H9 (cell line): ENCODE measurements around the gene CACNB4. TPM values are rescaled to one million over a fixed set of nuclear protein-coding genes. Genes with fewer than 3 reads are reported as not detected.

Experiments used
- DNase-seq: peaks from one replicate; pipeline ENCODE4 v3.0.0-alpha.2; 2017
- H2AFZ ChIP-seq: one replicate; pipeline ENCODE4 v1.6.1; 2013; ENCODE audit warnings: mild to moderate bottlenecking, low read length, control low read depth, moderate library complexity
- H2AK5ac ChIP-seq: 2 replicates; pipeline ENCODE4 v1.6.1; 2013; ENCODE audit warnings: low read length, control low read depth, mixed read lengths; ENCODE audit not compliant: insufficient read length
- H2BK120ac ChIP-seq: one replicate; pipeline ENCODE4 v1.6.1; 2013; ENCODE audit warnings: low read depth, mild to moderate bottlenecking, low read length, control low read depth, inconsistent platforms; ENCODE audit not compliant: poor library complexity, severe bottlenecking
- H2BK12ac ChIP-seq: 2 replicates; pipeline ENCODE4 v1.6.1; 2013; ENCODE audit warnings: low read length, control low read depth, mixed read lengths, low read depth; ENCODE audit not compliant: insufficient read length
- H2BK15ac ChIP-seq: 2 replicates; pipeline ENCODE4 v1.6.1; 2013; ENCODE audit warnings: low read depth, low read length, control low read depth
- H2BK20ac ChIP-seq: one replicate; pipeline ENCODE4 v1.6.1; 2013; ENCODE audit warnings: low read depth, mild to moderate bottlenecking, low read length, control low read depth, inconsistent platforms; ENCODE audit not compliant: poor library complexity, severe bottlenecking
- H2BK5ac ChIP-seq: 2 replicates; pipeline ENCODE4 v1.6.1; 2013; ENCODE audit warnings: low read length, control low read depth, mixed read lengths; ENCODE audit not compliant: insufficient read length
- H3K14ac ChIP-seq: 2 replicates; pipeline ENCODE4 v1.6.1; 2013; ENCODE audit warnings: low read length, control low read depth; ENCODE audit not compliant: insufficient read depth
- H3K18ac ChIP-seq: 2 replicates; pipeline ENCODE4 v1.6.1; 2013; ENCODE audit warnings: low read depth, mild to moderate bottlenecking, mixed read lengths, low read length, control low read depth; ENCODE audit not compliant: insufficient read length
- H3K23ac ChIP-seq: 2 replicates; pipeline ENCODE4 v1.6.1; 2013; ENCODE audit warnings: low read length, control low read depth, mixed read lengths, low read depth; ENCODE audit not compliant: insufficient read length
- H3K23me2 ChIP-seq: 2 replicates; pipeline ENCODE4 v1.6.1; 2013; ENCODE audit warnings: low read depth, mild to moderate bottlenecking, mixed read lengths, low read length, control low read depth; ENCODE audit not compliant: insufficient read length, poor library complexity, severe bottlenecking
- H3K27ac ChIP-seq: 2 replicates; pipeline ENCODE4 v1.5.1; 2013; ENCODE audit warnings: low read length, control low read depth, mixed read lengths, low read depth; ENCODE audit not compliant: insufficient read length
- H3K27me3 ChIP-seq: 2 replicates; pipeline ENCODE4 v1.6.1; 2013; ENCODE audit warnings: low read length, control low read depth, inconsistent platforms; ENCODE audit not compliant: insufficient read depth
- H3K4ac ChIP-seq: 2 replicates; pipeline ENCODE4 v1.6.1; 2013; ENCODE audit warnings: low read depth, mild to moderate bottlenecking, control low read depth, inconsistent platforms, low read length, moderate library complexity
- H3K4me1 ChIP-seq: 2 replicates; pipeline ENCODE4 v1.6.1; 2013; ENCODE audit warnings: low read length, control low read depth, inconsistent platforms; ENCODE audit not compliant: insufficient read depth
- H3K4me2 ChIP-seq: 2 replicates; pipeline ENCODE4 v1.6.1; 2013; ENCODE audit warnings: low read length, control low read depth, mixed read lengths; ENCODE audit not compliant: insufficient read length, insufficient read depth
- H3K56ac ChIP-seq: 2 replicates; pipeline ENCODE4 v1.6.1; 2013; ENCODE audit warnings: low read depth, mild to moderate bottlenecking, mixed read lengths, low read length, control low read depth; ENCODE audit not compliant: insufficient read length
- H3K79me1 ChIP-seq: 2 replicates; pipeline ENCODE4 v1.6.1; 2013; ENCODE audit warnings: low read depth, mild to moderate bottlenecking, moderate library complexity, low read length, control low read depth, inconsistent platforms; ENCODE audit not compliant: insufficient read depth, poor library complexity, severe bottlenecking
- H3K79me2 ChIP-seq: 2 replicates; pipeline ENCODE4 v1.6.1; 2013; ENCODE audit warnings: low read length, control low read depth, inconsistent platforms; ENCODE audit not compliant: insufficient read depth
- H3K9ac ChIP-seq: 2 replicates; pipeline ENCODE4 v1.6.1; 2013; ENCODE audit warnings: low read length, control low read depth, mixed read lengths; ENCODE audit not compliant: insufficient read length; ENCODE audit errors: extremely low read depth
- H3K9me3 ChIP-seq: one replicate; pipeline ENCODE4 v1.6.1; 2013; ENCODE audit warnings: low read depth, low read length, inconsistent platforms; ENCODE audit not compliant: control insufficient read depth
- H3T11ph ChIP-seq: one replicate; pipeline ENCODE4 v1.6.1; 2013; ENCODE audit warnings: mild to moderate bottlenecking, low read length, control low read depth, inconsistent platforms
- H4K20me1 ChIP-seq: one replicate; pipeline ENCODE4 v1.6.1; 2013; ENCODE audit not compliant: control insufficient read depth, insufficient read length, insufficient read depth
- H4K5ac ChIP-seq: 2 replicates; pipeline ENCODE4 v1.6.1; 2013; ENCODE audit warnings: low read depth, mild to moderate bottlenecking, mixed read lengths, low read length, control low read depth; ENCODE audit not compliant: insufficient read length
- H4K8ac ChIP-seq: replicated peaks from 2 replicates; pipeline ENCODE4 v1.6.1; 2013; ENCODE audit warnings: low read length, control low read depth, mixed read lengths, low read depth; ENCODE audit not compliant: insufficient read length
- H4K91ac ChIP-seq: 2 replicates; pipeline ENCODE4 v1.6.1; 2013; ENCODE audit warnings: low read depth, mild to moderate bottlenecking, moderate library complexity, mixed read lengths, low read length, control low read depth; ENCODE audit not compliant: insufficient read length
- H3K27ac Mint-ChIP-seq, 3 experiments: 2 replicates in 2 of 3; 3 replicates in 1 of 3; pipeline ENCODE4 v1.8.0; 2020 to 2021; ENCODE audit warnings: mixed read lengths in 3 of 3, mild to moderate bottlenecking in 1 of 3, moderate library complexity in 1 of 3
- H3K27me3 Mint-ChIP-seq: 2 replicates; pipeline ENCODE4 v1.8.0; 2021; ENCODE audit warnings: low read depth, mild to moderate bottlenecking, moderate library complexity, mixed read lengths
- H3K36me3 Mint-ChIP-seq, 3 experiments: 2 replicates in 2 of 3; 3 replicates in 1 of 3; pipeline ENCODE4 v1.8.0; 2020 to 2021; ENCODE audit warnings: low read depth in 3 of 3, mixed read lengths in 3 of 3; ENCODE audit not compliant: insufficient read depth in 1 of 3
- H3K4me1 Mint-ChIP-seq, 2 experiments: 2 replicates each; pipeline ENCODE4 v1.8.0; 2020; ENCODE audit warnings: mixed read lengths in 2 of 2
- H3K4me3 Mint-ChIP-seq, 2 experiments: 2 replicates in 1 of 2; 3 replicates in 1 of 2; pipeline ENCODE4 v1.8.0; 2020 to 2021; ENCODE audit warnings: mild to moderate bottlenecking in 2 of 2, mixed read lengths in 2 of 2, moderate library complexity in 1 of 2
- H3K9me3 Mint-ChIP-seq, 2 experiments: 2 replicates in 1 of 2; 3 replicates in 1 of 2; pipeline ENCODE4 v1.8.0; 2020; ENCODE audit warnings: mild to moderate bottlenecking in 2 of 2, mixed read lengths in 2 of 2, moderate library complexity in 1 of 2
- WGBS: extraction: QIAGEN DNeasy Blood & Tissue Kit; methylation state at CpG from one replicate; pipeline ENCODE4 v1.1.7; 2013; ENCODE audit warnings: missing lambda C conversion rate, low lambda C conversion rate, mixed read lengths; ENCODE audit not compliant: insufficient read length; ENCODE audit errors: extremely low coverage; 5-methylcytosine and 5-hydroxymethylcytosine counted together
- total RNA-seq: library from RNA; stranded (reverse); gene quantifications from 2 replicates; pipeline ENCODE4 v1.2.1, GENCODE V29; 2021
- TF ChIP-seq, protein P1 (sequence below): fragments of 200-600 bp; sonication (generic); conservative IDR thresholded peaks from 3 replicates; pipeline ENCODE4 v1.8.0; 2021; ENCODE audit warnings: antibody characterized with exemption, mild to moderate bottlenecking

Gene CACNB4
- total RNA-seq, 1 experiment from 2014 or later = 1.4 TPM

DNA sequence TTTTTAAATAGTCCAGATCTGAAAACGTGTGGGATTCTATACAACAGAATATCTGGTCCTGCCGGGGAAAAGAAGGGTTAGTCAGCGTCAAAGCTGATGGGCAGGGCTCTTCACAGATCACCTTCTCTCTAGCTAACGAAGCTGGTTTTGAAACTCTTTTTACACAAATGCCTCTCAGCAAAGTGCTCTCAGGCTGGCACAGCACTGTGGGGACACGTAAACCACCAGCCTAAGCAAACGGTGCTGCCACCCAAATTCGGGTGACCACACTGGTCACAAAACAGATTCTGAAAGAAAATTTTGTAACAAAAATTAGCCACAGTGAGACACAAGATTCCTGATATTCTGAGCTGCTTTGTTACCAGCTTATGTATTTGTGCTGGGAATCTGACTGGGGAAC, 217.5 kb downstream of the CACNB4 start:
- no peak overlapping the region for H3K4ac ChIP-seq
- peak overlapping the region in 1 of 3 experiments; percentile 30; a peak in 2 of 7 replicates for H3K27ac Mint-ChIP-seq
- H4K91ac ChIP-seq = no peak overlapping the region
- H2BK120ac ChIP-seq = no peak overlapping the region
- no peak overlapping the region for H4K8ac ChIP-seq
- H2BK20ac ChIP-seq = no peak overlapping the region
- no peak overlapping the region for H2BK5ac ChIP-seq
- no peaks in the 10 kb centered on the region for H3K23me2 ChIP-seq
- H4K5ac ChIP-seq = no peak overlapping the region
- no peak overlapping the region for H2AK5ac ChIP-seq
- no peak overlapping the region for H3K56ac ChIP-seq
- H3K79me2 ChIP-seq = no peaks in the 10 kb centered on the region
- no peak overlapping the region for H2AFZ ChIP-seq
- H3K23ac ChIP-seq = no peak overlapping the region
- no peaks in the 10 kb centered on the region for H3K79me1 ChIP-seq
- H3K4me3 Mint-ChIP-seq = no peak overlapping the region
- no peak overlapping the region for H3K14ac ChIP-seq
- peaks cover 0 to 4% of the 10 kb centered on the region in 2 experiments; a peak in 2 of 4 replicates for H3K4me1 Mint-ChIP-seq
- H3T11ph ChIP-seq = no peak overlapping the region
- H3K27me3 Mint-ChIP-seq = no peaks in the 10 kb centered on the region
- H3K27ac ChIP-seq = no peak overlapping the region
- no peak overlapping the region for H3K18ac ChIP-seq
- no peak for DNase-seq
- no peak overlapping the region for H2BK12ac ChIP-seq
- no peak overlapping the region for H2BK15ac ChIP-seq
- H3K9me3 ChIP-seq = no peaks in the 10 kb centered on the region
- H3K27me3 ChIP-seq = no peaks in the 10 kb centered on the region
- no CpG with 5 or more reads among the region's 7 CpGs for WGBS
- H3K9me3 Mint-ChIP-seq = no peaks in the 10 kb centered on the region
- no peak overlapping the region for H3K9ac ChIP-seq
- H4K20me1 ChIP-seq = no peaks in the 10 kb centered on the region
- no peaks in the 10 kb centered on the region; the same call in 1 of the 2 replicates for H3K4me1 ChIP-seq
- TF ChIP-seq, protein P1, sequence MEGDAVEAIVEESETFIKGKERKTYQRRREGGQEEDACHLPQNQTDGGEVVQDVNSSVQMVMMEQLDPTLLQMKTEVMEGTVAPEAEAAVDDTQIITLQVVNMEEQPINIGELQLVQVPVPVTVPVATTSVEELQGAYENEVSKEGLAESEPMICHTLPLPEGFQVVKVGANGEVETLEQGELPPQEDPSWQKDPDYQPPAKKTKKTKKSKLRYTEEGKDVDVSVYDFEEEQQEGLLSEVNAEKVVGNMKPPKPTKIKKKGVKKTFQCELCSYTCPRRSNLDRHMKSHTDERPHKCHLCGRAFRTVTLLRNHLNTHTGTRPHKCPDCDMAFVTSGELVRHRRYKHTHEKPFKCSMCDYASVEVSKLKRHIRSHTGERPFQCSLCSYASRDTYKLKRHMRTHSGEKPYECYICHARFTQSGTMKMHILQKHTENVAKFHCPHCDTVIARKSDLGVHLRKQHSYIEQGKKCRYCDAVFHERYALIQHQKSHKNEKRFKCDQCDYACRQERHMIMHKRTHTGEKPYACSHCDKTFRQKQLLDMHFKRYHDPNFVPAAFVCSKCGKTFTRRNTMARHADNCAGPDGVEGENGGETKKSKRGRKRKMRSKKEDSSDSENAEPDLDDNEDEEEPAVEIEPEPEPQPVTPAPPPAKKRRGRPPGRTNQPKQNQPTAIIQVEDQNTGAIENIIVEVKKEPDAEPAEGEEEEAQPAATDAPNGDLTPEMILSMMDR = no peak
- peaks cover 0 to 1% (median under 1%) of the 10 kb centered on the region in 3 experiments; a peak in 2 of 7 replicates for H3K36me3 Mint-ChIP-seq
- H3K4me2 ChIP-seq = no peak overlapping the region
